ENCODE results near the gene PPARG.

DNA sequence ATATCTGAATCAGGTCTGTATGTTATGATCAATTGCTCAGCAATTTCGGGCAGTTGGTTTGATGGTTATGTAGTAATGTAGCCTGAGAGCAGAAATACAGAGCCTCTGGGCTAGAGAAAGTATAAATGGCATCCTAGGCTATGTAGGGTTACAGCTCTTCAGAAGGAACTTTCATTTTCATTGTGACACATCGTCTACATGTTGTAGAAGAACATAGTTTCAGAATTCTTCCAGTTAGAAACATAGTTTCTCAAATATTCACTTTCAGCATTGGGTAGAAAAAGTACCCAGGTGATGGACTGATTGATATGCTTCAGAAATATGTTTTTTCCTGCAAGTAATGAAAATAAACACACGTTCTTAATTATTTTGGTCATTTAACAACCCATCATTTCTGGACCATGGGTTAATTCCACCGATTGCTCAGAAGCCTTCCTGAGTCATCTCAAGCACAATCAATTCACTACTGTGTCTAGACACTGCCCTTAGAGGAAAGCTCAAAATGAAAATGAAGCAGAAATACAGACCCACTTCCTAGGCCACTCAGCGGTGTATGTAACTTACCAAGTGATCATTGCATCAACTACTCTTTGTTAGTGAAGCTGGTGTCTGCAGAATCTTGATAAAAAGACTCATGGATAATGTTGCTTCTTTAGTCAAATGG lies 106.6 kb downstream of the PPARG start:
- TF ChIP-seq, protein P1, sequence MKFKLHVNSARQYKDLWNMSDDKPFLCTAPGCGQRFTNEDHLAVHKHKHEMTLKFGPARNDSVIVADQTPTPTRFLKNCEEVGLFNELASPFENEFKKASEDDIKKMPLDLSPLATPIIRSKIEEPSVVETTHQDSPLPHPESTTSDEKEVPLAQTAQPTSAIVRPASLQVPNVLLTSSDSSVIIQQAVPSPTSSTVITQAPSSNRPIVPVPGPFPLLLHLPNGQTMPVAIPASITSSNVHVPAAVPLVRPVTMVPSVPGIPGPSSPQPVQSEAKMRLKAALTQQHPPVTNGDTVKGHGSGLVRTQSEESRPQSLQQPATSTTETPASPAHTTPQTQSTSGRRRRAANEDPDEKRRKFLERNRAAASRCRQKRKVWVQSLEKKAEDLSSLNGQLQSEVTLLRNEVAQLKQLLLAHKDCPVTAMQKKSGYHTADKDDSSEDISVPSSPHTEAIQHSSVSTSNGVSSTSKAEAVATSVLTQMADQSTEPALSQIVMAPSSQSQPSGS (IDR thresholded peaks at IDR 0.05; ENCODE audit: low read length), result no peak
- TF ChIP-seq SRF (IDR thresholded peaks at IDR 0.05; ENCODE audit: low read depth, low read length) (no peak), TAF1 (IDR thresholded peaks at IDR 0.05; ENCODE audit: low read depth, low read length) (no peak), HDAC2 (IDR thresholded peaks at IDR 0.05; ENCODE audit: borderline replicate concordance in 1 of 2, low read depth in 2 of 2, low read length in 2 of 2) (no peak), POLR2A (IDR thresholded peaks at IDR 0.05; ENCODE audit: control extremely low read depth in 1 of 2, low read depth in 2 of 2, low read length in 2 of 2) (no peak)
- TF ChIP-seq, protein P2, sequence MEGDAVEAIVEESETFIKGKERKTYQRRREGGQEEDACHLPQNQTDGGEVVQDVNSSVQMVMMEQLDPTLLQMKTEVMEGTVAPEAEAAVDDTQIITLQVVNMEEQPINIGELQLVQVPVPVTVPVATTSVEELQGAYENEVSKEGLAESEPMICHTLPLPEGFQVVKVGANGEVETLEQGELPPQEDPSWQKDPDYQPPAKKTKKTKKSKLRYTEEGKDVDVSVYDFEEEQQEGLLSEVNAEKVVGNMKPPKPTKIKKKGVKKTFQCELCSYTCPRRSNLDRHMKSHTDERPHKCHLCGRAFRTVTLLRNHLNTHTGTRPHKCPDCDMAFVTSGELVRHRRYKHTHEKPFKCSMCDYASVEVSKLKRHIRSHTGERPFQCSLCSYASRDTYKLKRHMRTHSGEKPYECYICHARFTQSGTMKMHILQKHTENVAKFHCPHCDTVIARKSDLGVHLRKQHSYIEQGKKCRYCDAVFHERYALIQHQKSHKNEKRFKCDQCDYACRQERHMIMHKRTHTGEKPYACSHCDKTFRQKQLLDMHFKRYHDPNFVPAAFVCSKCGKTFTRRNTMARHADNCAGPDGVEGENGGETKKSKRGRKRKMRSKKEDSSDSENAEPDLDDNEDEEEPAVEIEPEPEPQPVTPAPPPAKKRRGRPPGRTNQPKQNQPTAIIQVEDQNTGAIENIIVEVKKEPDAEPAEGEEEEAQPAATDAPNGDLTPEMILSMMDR (IDR thresholded peaks at IDR 0.05; ENCODE audit: control extremely low read depth in 1 of 3, insufficient read depth in 1 of 3, low read depth in 1 of 3, low read length in 3 of 3), result no peak
- TF ChIP-seq, protein P3, sequence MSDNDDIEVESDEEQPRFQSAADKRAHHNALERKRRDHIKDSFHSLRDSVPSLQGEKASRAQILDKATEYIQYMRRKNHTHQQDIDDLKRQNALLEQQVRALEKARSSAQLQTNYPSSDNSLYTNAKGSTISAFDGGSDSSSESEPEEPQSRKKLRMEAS (IDR thresholded peaks at IDR 0.05), result no peak
